HEK293 (cell line): ENCODE results near the gene KRTAP10-5.

Experiments
- BCL11A ChIP-seq: fragments of 450-650 bp; formaldehyde crosslinking; IDR thresholded peaks from 2 replicates; pipeline ENCODE4 v1.5.1; 2016; ENCODE audit warnings: low read depth, missing biosample characterization, missing genetic modification characterization
- BCL11B ChIP-seq: fragments of 450-650 bp; formaldehyde crosslinking; IDR thresholded peaks from 2 replicates; pipeline ENCODE4 v1.5.1; 2016; ENCODE audit warnings: low read depth, missing biosample characterization, missing genetic modification characterization
- CTCF ChIP-seq: fragments of 450-650 bp; formaldehyde crosslinking; IDR thresholded peaks from 2 replicates; pipeline ENCODE4 v1.5.1; 2016; ENCODE audit warnings: missing biosample characterization, missing genetic modification characterization
- OSR2 ChIP-seq: fragments of 450-650 bp; formaldehyde crosslinking; IDR thresholded peaks from 2 replicates; pipeline ENCODE4 v1.5.1; 2016; ENCODE audit warnings: missing biosample characterization, missing genetic modification characterization
- PBX3 ChIP-seq: sonication (generic); formaldehyde crosslinking; IDR thresholded peaks from 2 replicates; pipeline ENCODE4 v1.8.1; 2022; ENCODE audit warnings: mild to moderate bottlenecking, moderate library complexity, missing genetic modification reagents
- TCF7L2 ChIP-seq: IDR thresholded peaks from 2 replicates; pipeline ENCODE4 v1.6.1; 2011; ENCODE audit warnings: low read depth, mild to moderate bottlenecking, inconsistent platforms, low read length, moderate library complexity, borderline replicate concordance
- ZBTB21 ChIP-seq: fragments of 450-650 bp; formaldehyde crosslinking; IDR thresholded peaks from 2 replicates; pipeline ENCODE4 v1.5.1; 2017; ENCODE audit warnings: missing biosample characterization, missing genetic modification characterization
- ZBTB26 ChIP-seq: fragments of 450-650 bp; formaldehyde crosslinking; optimal IDR thresholded peaks from 2 replicates; pipeline ENCODE3; 2016; ENCODE audit warnings: missing biosample characterization, mild to moderate bottlenecking, missing genetic modification characterization
- ZNF274 ChIP-seq, 2 experiments: fragments of 200-500 bp in 1 of 2; fragments of 450-650 bp in 1 of 2; sonication (Bioruptor generic) in 1 of 2; formaldehyde crosslinking in 1 of 2; IDR thresholded peaks; 2 replicates each; pipeline versions ENCODE4 v1.5.1 to v1.6.1; 2014 to 2016; ENCODE audit warnings: borderline replicate concordance in 1 of 2, inconsistent platforms in 1 of 2, low read length in 1 of 2, missing biosample characterization in 1 of 2, missing genetic modification characterization in 1 of 2
- ZNF292 ChIP-seq: fragments of 450-650 bp; formaldehyde crosslinking; IDR thresholded peaks from 2 replicates; pipeline ENCODE4 v1.5.1; 2016; ENCODE audit warnings: low read depth, missing biosample characterization, missing genetic modification characterization, borderline replicate concordance

- TF ChIP-seq PBX3 (CRISPR knock-in tag) (no peak), CTCF (tag by site-specific recombination) (no peak), ZBTB21 (tag by site-specific recombination) (no peak), ZNF292 (tag by site-specific recombination) (no peak), BCL11A (no peak), OSR2 (tag by site-specific recombination) (no peak), ZBTB26 (tag by site-specific recombination) (no peak), BCL11B (no peak), TCF7L2 (no peak), ZNF274 (IDR thresholded peaks at IDR 0.05; ENCODE audit: low read length) (no peak), ZNF274 (tag by site-specific recombination; IDR thresholded peaks at IDR 0.05; ENCODE audit: borderline replicate concordance) (no peak)
Observed at GRCh38 chr21:44602463-44602850, 22.1 kb upstream of the KRTAP10-5 start.
